ENCODE measurements around the gene TMEM266.

TMEM266 gene

GRCh38 chr15:76158226-76158625 is 98.4 kb downstream of the TMEM266 start:
- in situ Hi-C loops (cut with HindIII; ENCODE audit: low sequenced_read_pairs) = no loop called here
- no peak for DNase-seq (ENCODE audit: low read depth, low spot score)
- no peak overlapping the region for H3K4me3 ChIP-seq (ENCODE audit: low read depth, low read length)
- no peak for TF ChIP-seq CTCF (IDR thresholded peaks at IDR 0.05; ENCODE audit: low read depth, low read length)

GRCh38 chr15:76158815-76159214 is 99.0 kb downstream of the TMEM266 start:
- DNase-seq (ENCODE audit: low read depth, low spot score) = no peak
- in situ Hi-C loops (cut with HindIII; ENCODE audit: low sequenced_read_pairs) = no loop called here
- no peak overlapping the region for H3K4me3 ChIP-seq (ENCODE audit: low read depth, low read length)
- TF ChIP-seq CTCF (IDR thresholded peaks at IDR 0.05; ENCODE audit: low read depth, low read length) = no peak

GRCh38 chr15:76159282-76159681 is 99.5 kb downstream of the TMEM266 start:
- DNase-seq (ENCODE audit: low read depth, low spot score) = no peak
- in situ Hi-C loops (cut with HindIII; ENCODE audit: low sequenced_read_pairs) = no loop called here
- H3K4me3 ChIP-seq (ENCODE audit: low read depth, low read length) = no peak overlapping the region
- TF ChIP-seq CTCF (IDR thresholded peaks at IDR 0.05; ENCODE audit: low read depth, low read length) = no peak

- H3K4me3 ChIP-seq (ENCODE audit: low read depth, low read length) = no peak overlapping the region
- in situ Hi-C loops (cut with HindIII; ENCODE audit: low sequenced_read_pairs) = no loop called here
- TF ChIP-seq CTCF (IDR thresholded peaks at IDR 0.05; ENCODE audit: low read depth, low read length) = no peak
- no peak for DNase-seq (ENCODE audit: low read depth, low spot score)
Observed at GRCh38 chr15:76160426-76161152, 100.8 kb downstream of the TMEM266 start.

- DNase-seq (ENCODE audit: low read depth, low spot score) = no peak
- TF ChIP-seq CTCF (IDR thresholded peaks at IDR 0.05; ENCODE audit: low read depth, low read length) = no peak
- H3K4me3 ChIP-seq (ENCODE audit: low read depth, low read length) = no peak overlapping the region
- in situ Hi-C loops (cut with HindIII; ENCODE audit: low sequenced_read_pairs) = no loop called here
Observed at GRCh38 chr15:76161153-76162035, 101.6 kb downstream of the TMEM266 start.

GRCh38 chr15:76162036-76162398 is 102.2 kb downstream of the TMEM266 start:
- no peak for TF ChIP-seq CTCF (IDR thresholded peaks at IDR 0.05; ENCODE audit: low read depth, low read length)
- DNase-seq (ENCODE audit: low read depth, low spot score) = no peak
- in situ Hi-C loops (cut with HindIII; ENCODE audit: low sequenced_read_pairs) = no loop called here
- no peak overlapping the region for H3K4me3 ChIP-seq (ENCODE audit: low read depth, low read length)
